Naive B cell (primary cell): Measurements from ENCODE around the gene TMEM184B. TPM values are rescaled to one million over a fixed set of nuclear protein-coding genes. Genes with fewer than 3 reads are reported as not detected.

Experiments used
- ATAC-seq, 2 donors: fragments of 150-1000 bp; cut with Tn5 transposase; 2 replicates each; pipeline ENCODE4 v1.10.0; 2021; ENCODE audit warnings: low read depth in 2 of 2, mild to moderate bottlenecking in 2 of 2, moderate library complexity in 2 of 2
- DNase-seq: peaks from one replicate; pipeline ENCODE4 v3.0.0; 2022
- H3K27ac Mint-ChIP-seq, 6 donors: one replicate each; pipeline ENCODE4 v1.8.0; 2020 to 2022; ENCODE audit warnings: mild to moderate bottlenecking in 6 of 6, mixed read lengths in 6 of 6, moderate library complexity in 5 of 6, inconsistent platforms in 2 of 6
- H3K27me3 Mint-ChIP-seq, 3 donors: one replicate each; pipeline ENCODE4 v1.8.0; 2021 to 2022; ENCODE audit warnings: mixed read lengths in 3 of 3, mild to moderate bottlenecking in 1 of 3
- H3K36me3 Mint-ChIP-seq, 2 donors: one replicate each; pipeline ENCODE4 v1.8.0; 2020 to 2022; ENCODE audit warnings: mixed read lengths in 2 of 2, inconsistent platforms in 1 of 2, mild to moderate bottlenecking in 1 of 2
- H3K4me1 Mint-ChIP-seq, 3 donors: one replicate each; pipeline ENCODE4 v1.8.0; 2020 to 2022; ENCODE audit warnings: mixed read lengths in 3 of 3, inconsistent platforms in 1 of 3, mild to moderate bottlenecking in 1 of 3, moderate library complexity in 1 of 3
- H3K4me3 Mint-ChIP-seq, 8 donors: one replicate each; pipeline ENCODE4 v1.8.0; 2020 to 2022; ENCODE audit warnings: mild to moderate bottlenecking in 8 of 8, mixed read lengths in 8 of 8, moderate library complexity in 8 of 8, inconsistent platforms in 2 of 8
- H3K9me3 Mint-ChIP-seq, 7 donors: one replicate each; pipeline ENCODE4 v1.8.0; 2020 to 2022; ENCODE audit warnings: mixed read lengths in 7 of 7, mild to moderate bottlenecking in 5 of 7, inconsistent platforms in 2 of 7, moderate library complexity in 1 of 7
- polyA plus RNA-seq, 6 donors: library from polyadenylated mRNA; unstranded; fragments of 300-500 nt; fragmentation: Illumina TruSeq; gene quantifications; one replicate each; pipeline ENCODE4 v1.2.3, GENCODE V29; 2021; ENCODE audit warnings: low read depth in 6 of 6

The TMEM184B gene
- polyA plus RNA-seq, 6 donors from 2014 or later: 1.8 to 5.9 (median 4.1) TPM; not detected in 1

- peak overlapping the region in 5 of 6 donors; percentile 16 to 82 (median 74) for H3K27ac Mint-ChIP-seq
- no peak for ATAC-seq
- H3K36me3 Mint-ChIP-seq: no peaks in the 10 kb centered on the region
- H3K9me3 Mint-ChIP-seq: peaks cover 0 to 2% (median 0%) of the 10 kb centered on the region in 7 donors
- no peaks in the 10 kb centered on the region for H3K27me3 Mint-ChIP-seq
- peaks cover 36 to 63% (median 47%) of the 10 kb centered on the region in 3 donors for H3K4me1 Mint-ChIP-seq
- DNase-seq: no peak
- peak overlapping the region; percentile 6 to 93 (median 80) for H3K4me3 Mint-ChIP-seq
Measured at GRCh38 chr22:38203855-38204514, 68.8 kb downstream of the TMEM184B start.

- Mint-ChIP-seq H3K27ac (peak overlapping the region in 4 of 6 donors; percentile 13 to 90 (median 54)), H3K9me3 (peaks cover 0 to 2% (median 0%) of the 10 kb centered on the region in 7 donors), H3K36me3 (no peaks in the 10 kb centered on the region), H3K4me1 (peaks cover 32 to 60% (median 47%) of the 10 kb centered on the region in 3 donors), H3K27me3 (no peaks in the 10 kb centered on the region), H3K4me3 (peak overlapping the region; percentile 63 to 93 (median 89))
- DNase-seq (peak; percentile 32), ATAC-seq (no peak)
Measured at GRCh38 chr22:38203090-38203810, 69.6 kb downstream of the TMEM184B start.

DNA sequence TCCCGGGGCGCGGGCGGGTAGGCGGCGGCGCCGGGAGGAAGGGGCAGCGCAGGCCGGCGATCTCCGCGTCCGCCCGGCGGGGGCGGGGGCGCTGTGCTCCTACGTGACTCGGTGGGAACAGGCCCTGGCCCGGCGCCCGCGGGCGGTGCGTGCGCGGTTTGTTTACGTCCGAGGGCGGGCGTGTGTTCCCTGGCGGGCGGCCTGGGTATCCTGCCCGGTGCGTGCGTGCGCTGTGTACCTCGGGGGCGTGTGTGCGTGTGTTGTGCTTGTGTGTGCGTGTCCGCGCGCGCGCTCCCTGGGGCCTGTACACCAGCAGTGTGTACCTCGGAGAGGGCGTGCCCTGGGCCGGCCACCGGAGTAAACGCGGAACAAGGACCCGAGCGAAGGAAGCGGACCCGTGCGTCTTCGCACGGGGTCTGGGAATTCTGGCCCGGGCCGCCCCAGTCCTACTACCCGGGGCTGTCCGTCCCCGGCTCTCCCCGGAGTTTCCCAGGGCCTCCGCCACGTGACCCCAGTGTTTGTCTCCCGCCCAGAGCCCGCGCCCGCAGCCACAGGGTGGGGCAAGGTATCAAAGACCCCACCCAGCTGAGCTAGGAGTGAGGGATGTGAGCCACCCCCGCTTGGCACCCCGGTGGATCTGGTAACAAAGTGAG is 70.2 kb downstream of the TMEM184B start:
- Mint-ChIP-seq H3K4me3 (peak overlapping the region; percentile 63 to 93 (median 89)), H3K36me3 (no peaks in the 10 kb centered on the region), H3K27ac (peak overlapping the region in 4 of 6 donors; percentile 13 to 90 (median 66)), H3K9me3 (peaks cover 0 to 2% (median 0%) of the 10 kb centered on the region in 7 donors), H3K4me1 (peaks cover 30 to 55% (median 47%) of the 10 kb centered on the region in 3 donors), H3K27me3 (no peaks in the 10 kb centered on the region)
- DNase-seq: peak; percentile 59
- ATAC-seq: peak; percentile 50 to 52

GRCh38 chr22:38201711-38202436 is 70.9 kb downstream of the TMEM184B start, which contains the start of gene MAFF:
MAFF (plus strand) TSS chr22:38201994; CDS start chr22:38213854, 11,860 bp downstream.
- no peaks in the 10 kb centered on the region for H3K36me3 Mint-ChIP-seq
- H3K4me1 Mint-ChIP-seq: peaks cover 30 to 55% (median 47%) of the 10 kb centered on the region in 3 donors
- peak within 1 kb of the TSS; percentile 71 to 97 (median 92) for H3K27ac Mint-ChIP-seq
- DNase-seq (peak; percentile 72), ATAC-seq (peak; percentile 68 to 70)
- no peaks in the 10 kb centered on the region for H3K27me3 Mint-ChIP-seq
- H3K9me3 Mint-ChIP-seq: peaks cover 0 to 2% (median 0%) of the 10 kb centered on the region in 7 donors
- peak within 1 kb of the TSS; percentile 63 to 94 (median 92) for H3K4me3 Mint-ChIP-seq

- Mint-ChIP-seq H3K36me3 (no peaks in the 10 kb centered on the region), H3K4me1 (peaks cover 30 to 55% (median 47%) of the 10 kb centered on the region in 3 donors), H3K4me3 (peak overlapping the region; percentile 63 to 94 (median 92)), H3K27ac (peak overlapping the region; percentile 5 to 97 (median 92)), H3K9me3 (peaks cover 0 to 2% (median 0%) of the 10 kb centered on the region in 7 donors), H3K27me3 (no peaks in the 10 kb centered on the region)
- DNase-seq (no peak), ATAC-seq (no peak)
Measured at GRCh38 chr22:38201371-38201710, 71.5 kb downstream of the TMEM184B start.

- Mint-ChIP-seq H3K36me3 (no peaks in the 10 kb centered on the region), H3K4me1 (peaks cover 30 to 44% (median 41%) of the 10 kb centered on the region in 3 donors), H3K9me3 (peaks cover 0 to 2% (median 0%) of the 10 kb centered on the region in 7 donors), H3K27ac (peak overlapping the region in 1 of 6 donors; percentile 20), H3K27me3 (peaks cover 0 to 8% (median 0%) of the 10 kb centered on the region in 3 donors), H3K4me3 (peak overlapping the region in 4 of 8 donors; percentile 16 to 93 (median 57))
- ATAC-seq (no peak), DNase-seq (no peak)
Measured at GRCh38 chr22:38199826-38200559, 72.8 kb downstream of the TMEM184B start.

- peaks cover 5 to 37% (median 28%) of the 10 kb centered on the region in 3 donors for H3K27me3 Mint-ChIP-seq
- no peak overlapping the region for H3K4me3 Mint-ChIP-seq
- H3K9me3 Mint-ChIP-seq: peaks cover 0 to 2% (median 0%) of the 10 kb centered on the region in 7 donors
- H3K36me3 Mint-ChIP-seq: no peaks in the 10 kb centered on the region
- peaks cover 18 to 22% (median 20%) of the 10 kb centered on the region in 3 donors for H3K4me1 Mint-ChIP-seq
- H3K27ac Mint-ChIP-seq: no peak overlapping the region
- ATAC-seq (no peak), DNase-seq (no peak)
Measured at GRCh38 chr22:38196791-38197419, 75.9 kb downstream of the TMEM184B start.

GRCh38 chr22:38193580-38193979 is 79.2 kb downstream of the TMEM184B start:
- Mint-ChIP-seq H3K27ac (no peak overlapping the region), H3K9me3 (no peaks in the 10 kb centered on the region), H3K4me1 (peaks cover 0 to 6% (median 0%) of the 10 kb centered on the region in 3 donors), H3K36me3 (no peaks in the 10 kb centered on the region), H3K4me3 (no peak overlapping the region), H3K27me3 (peaks cover 7 to 55% (median 43%) of the 10 kb centered on the region in 3 donors)
- ATAC-seq: no peak
- DNase-seq: no peak

DNA sequence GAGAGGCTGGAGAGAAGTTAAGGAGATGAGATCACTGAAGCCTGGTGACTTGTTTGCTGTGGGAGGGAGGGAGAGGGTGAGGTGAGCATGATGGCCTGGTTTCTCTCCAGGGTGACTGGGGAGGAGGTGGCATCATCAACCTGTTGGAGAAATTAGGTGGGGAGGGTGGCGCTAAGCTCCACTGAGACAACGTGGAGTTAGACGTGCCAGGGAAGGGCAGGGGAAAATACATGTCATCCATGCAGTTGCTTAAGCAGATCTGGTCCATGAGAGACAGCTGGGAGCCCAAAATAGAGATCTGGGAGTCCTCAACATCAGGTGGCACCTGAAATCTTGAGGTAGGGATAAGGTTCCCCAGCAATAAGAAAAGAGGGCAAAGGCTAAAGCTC is 80.3 kb downstream of the TMEM184B start:
- H3K9me3 Mint-ChIP-seq: no peaks in the 10 kb centered on the region
- ATAC-seq (no peak), DNase-seq (no peak)
- no peak overlapping the region for H3K4me3 Mint-ChIP-seq
- peaks cover 7 to 58% (median 48%) of the 10 kb centered on the region in 3 donors for H3K27me3 Mint-ChIP-seq
- no peaks in the 10 kb centered on the region for H3K36me3 Mint-ChIP-seq
- H3K27ac Mint-ChIP-seq: no peak overlapping the region
- H3K4me1 Mint-ChIP-seq: peaks cover 0 to 7% (median 0%) of the 10 kb centered on the region in 3 donors

DNA sequence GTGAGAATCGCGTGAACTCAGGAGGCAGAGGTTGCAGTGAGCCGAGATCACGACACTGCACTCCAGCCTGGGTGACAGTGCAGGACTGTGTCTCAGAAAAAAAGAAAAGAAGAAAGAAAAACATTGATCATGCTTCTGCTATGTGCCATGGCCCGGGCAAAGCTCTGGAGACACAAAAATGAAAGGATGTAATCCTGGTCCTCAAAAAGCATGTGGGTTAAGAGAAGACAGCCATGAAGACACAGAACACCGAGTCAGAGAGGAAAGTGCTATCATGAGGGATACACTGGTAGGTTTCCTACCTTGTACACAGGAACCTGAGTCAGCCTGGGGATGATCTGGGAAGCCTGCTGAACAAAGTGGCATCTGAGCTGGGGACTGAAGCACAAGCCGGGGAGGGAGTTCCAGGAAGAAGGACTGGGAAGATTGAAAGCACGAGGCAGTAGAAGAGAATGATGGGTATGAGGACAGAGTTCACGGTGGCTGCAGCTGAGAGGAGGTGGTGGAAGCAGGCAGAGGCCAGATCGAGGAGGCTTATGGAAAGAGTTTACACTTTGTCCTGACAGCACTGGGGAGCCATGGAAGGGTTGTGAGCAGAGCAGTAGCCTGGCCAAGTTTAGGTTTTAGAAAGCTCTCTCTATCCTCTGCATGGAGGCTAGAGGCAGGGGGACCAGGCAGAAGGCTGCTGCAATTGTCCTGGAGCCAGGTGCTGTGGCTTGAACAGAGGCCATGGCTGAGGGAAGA is 80.9 kb downstream of the TMEM184B start:
- Mint-ChIP-seq H3K4me1 (peaks cover 0 to 7% (median 0%) of the 10 kb centered on the region in 3 donors), H3K9me3 (no peaks in the 10 kb centered on the region), H3K4me3 (peak overlapping the region in 1 of 8 donors; percentile 11), H3K36me3 (no peaks in the 10 kb centered on the region), H3K27me3 (peaks cover 8 to 60% (median 53%) of the 10 kb centered on the region in 3 donors), H3K27ac (peak overlapping the region in 1 of 6 donors; percentile 83)
- DNase-seq (no peak), ATAC-seq (no peak)

DNA sequence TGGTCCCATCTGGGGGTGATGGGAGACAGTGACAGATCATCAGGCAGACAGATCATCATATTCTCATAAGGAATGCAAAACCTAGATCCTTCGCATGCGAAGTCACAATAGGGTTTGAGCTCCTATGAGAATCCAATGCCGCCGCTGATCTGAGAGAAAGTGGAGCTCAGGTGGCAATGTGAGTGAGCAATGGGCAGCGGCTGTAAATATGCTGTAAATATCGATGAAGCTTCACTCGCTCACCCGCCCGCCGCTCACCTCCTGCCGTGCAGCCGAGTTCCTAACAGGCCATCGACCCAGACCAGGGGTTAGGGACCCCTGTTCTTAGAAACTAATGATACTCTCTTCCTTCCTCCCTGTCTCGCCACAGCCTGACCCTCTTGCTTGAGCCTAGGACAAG is 81.8 kb downstream of the TMEM184B start:
- DNase-seq (no peak), ATAC-seq (no peak)
- Mint-ChIP-seq H3K36me3 (no peaks in the 10 kb centered on the region), H3K9me3 (no peaks in the 10 kb centered on the region), H3K27ac (no peak overlapping the region), H3K4me3 (no peak overlapping the region), H3K4me1 (peaks cover 0 to 7% (median 0%) of the 10 kb centered on the region in 3 donors), H3K27me3 (peaks cover 15 to 66% (median 62%) of the 10 kb centered on the region in 3 donors)
